Heart left ventricle (tissue), 16 donors: ENCODE measurements around the gene BAIAP2L2. TPM values are rescaled to one million over a fixed set of nuclear protein-coding genes. Genes with fewer than 3 reads are reported as not detected.

Experiments used
- ATAC-seq, 4 donors: fragments of 200-7000 bp; cut with Tn5 transposase; one replicate each; pipeline ENCODE4 v1.9.1; 2020 to 2022; ENCODE audit warnings: moderate library complexity in 4 of 4, mild to moderate bottlenecking in 3 of 4, moderate number of reproducible peaks in 1 of 4
- DNase-seq, 5 donors: peaks; one replicate each; pipeline ENCODE4 v3.0.0-alpha.2; 2020
- H3K27ac ChIP-seq, 12 donors: fragments of 200-600 bp; sonication (generic) in 4 of 12; one replicate each; pipeline versions ENCODE4 v1.5.0 to v1.8.0; 2016 to 2022; ENCODE audit warnings: mild to moderate bottlenecking in 2 of 12
- H3K27me3 ChIP-seq, 9 donors: fragments of 200-600 bp; sonication (generic) in 2 of 9; one replicate each; pipeline versions ENCODE4 v1.5.1 to v1.8.0; 2016 to 2022; ENCODE audit warnings: mild to moderate bottlenecking in 3 of 9
- H3K36me3 ChIP-seq, 9 donors: fragments of 200-600 bp; sonication (generic) in 2 of 9; one replicate each; pipeline versions ENCODE4 v1.5.0 to v1.8.0; 2018 to 2022; ENCODE audit warnings: mild to moderate bottlenecking in 2 of 9
- H3K4me1 ChIP-seq, 12 donors: fragments of 200-600 bp; sonication (generic) in 4 of 12; one replicate each; pipeline versions ENCODE4 v1.5.0 to v1.8.0; 2016 to 2022; ENCODE audit warnings: mild to moderate bottlenecking in 3 of 12
- H3K4me3 ChIP-seq, 12 donors: fragments of 200-600 bp; sonication (generic) in 4 of 12; one replicate each; pipeline versions ENCODE4 v1.5.0 to v1.8.0; 2017 to 2022; ENCODE audit warnings: mild to moderate bottlenecking in 9 of 12, moderate library complexity in 4 of 12
- H3K9me3 ChIP-seq, 12 donors: fragments of 200-600 bp; sonication (generic) in 4 of 12; one replicate each; pipeline versions ENCODE4 v1.5.0 to v1.8.0; 2016 to 2022; ENCODE audit warnings: mild to moderate bottlenecking in 1 of 12
- CTCF ChIP-seq, 12 donors: fragments of 200-600 bp; sonication (generic) in 4 of 12; IDR thresholded peaks; one replicate each; pipeline versions ENCODE4 v1.5.0 to v1.8.0; 2018 to 2022; ENCODE audit warnings: antibody characterized with exemption in 12 of 12, mild to moderate bottlenecking in 5 of 12
- POLR2A ChIP-seq, 2 donors: fragments of 450-650 bp; IDR thresholded peaks; one replicate each; pipeline ENCODE4 v1.6.1; 2017; ENCODE audit warnings: antibody characterized with exemption in 2 of 2, mild to moderate bottlenecking in 2 of 2, moderate library complexity in 2 of 2
- WGBS, 4 donors: extraction: QIAGEN DNeasy Blood & Tissue Kit in 2 of 4; methylation state at CpG; one replicate each; pipeline versions ENCODE4 v1.1.5 to v1.1.7; 2013 to 2018; 5-methylcytosine and 5-hydroxymethylcytosine counted together
- intact Hi-C, 10 donors: fragments of 100-400 bp; cut with DNase I; formaldehyde crosslinking; loops; one replicate each; pipeline versions ENCODE4 v1.11.1 to v1.14.2; 2022
- polyA plus RNA-seq, 2 donors: library from polyadenylated mRNA; stranded (reverse); fragments of 200-250 nt; gene quantifications; one replicate each; pipeline ENCODE4 v1.2.3, GENCODE V29; 2013
- total RNA-seq, 9 donors: library from RNA; depleted of rRNA in 2 of 9; stranded (reverse); fragments of >200 nt in 2 of 9; fragmentation: NEBNext Ultra II Directional in 3 of 9; extraction: Animal tissue kit (Norgen Biotek cat#: 25700) in 3 of 9; gene quantifications; one replicate each; pipeline versions ENCODE4 v1.1.0 to v1.2.4, GENCODE V29; 2016 to 2023
- donor health status: ischemic (EF 13 %, LVEDD 7.1; RV severe dilation, severe dysfunction).
- donor health status: healthy with polysubstance abuse.
- donor health status: DM: no; HTN: yes; CAD: no.
- donor health status: DM: no; HTN: no; CAD: no.
- donor health status: ischemic (EF 25% LVEDD 6.9; RV normal size, moderate dysfunction).
- donor health status: ischemic (EF 25% LVEDD 5.7; RV mildly dilated, moderate dysfunction).
- donor health status: healthy.
- donor health status: DM: yes; HTN: yes; CAD: no.
- donor health status: ischemic (EF 35%, LVEDD 5.7; RV mildly dilated, moderate dysfunction).
- donor health status: nonischemic (EF 11% LVEDD 7.7; RV severe dilation, severe dysfunction).
- donor health status: DM: yes; HTN: yes; CAD: no.
- donor health status: PGD.
- donor health status: ischemic (EF 29% LVEDD 5.4; RV normal size, mild dysfunction).
- donor health status: nonischemic (EF 23%, LVEDD 6.1; RV moderate dilation, normal function).

The BAIAP2L2 gene
- total and polyA plus RNA-seq, 11 donors = 0.09 to 0.30 (median 0.22) TPM; not detected in 1

- Histone ChIP-seq H3K4me1 (peaks cover 0 to 47% (median 29%) of the 10 kb centered on the region in 12 donors), H3K27me3 (no peaks in the 10 kb centered on the region), H3K36me3 (peaks cover 0 to 61% (median 28%) of the 10 kb centered on the region in 9 donors), H3K9me3 (no peaks in the 10 kb centered on the region), H3K27ac (peak overlapping the region in 1 of 12 donors; percentile 34), H3K4me3 (no peak overlapping the region)
- intact Hi-C loops = loop anchor here in 3 of 10 donors (5.0 to 10.0 kb wide), 4 partner anchors 168 to 608 kb away; partner anchors contain the start of gene DMC1 (in 1 of the 3)
- TF ChIP-seq POLR2A (IDR thresholded peaks at IDR 0.05) (no peak), CTCF (IDR thresholded peaks at IDR 0.05) (no peak)
- WGBS, 4 donors = 37 to 54% (median 46%) methylated on average over 8 of the region's 8 CpGs
- peak in 2 of 5 donors; percentile 27 to 37 for DNase-seq
- ATAC-seq = no peak
These were observed 43.5 kb downstream of the BAIAP2L2 start for GRCh38 chr22:38067028-38067415.

- Histone ChIP-seq H3K27me3 (no peaks in the 10 kb centered on the region), H3K4me3 (no peak overlapping the region), H3K27ac (peak overlapping the region in 1 of 12 donors; percentile 34), H3K9me3 (no peaks in the 10 kb centered on the region), H3K36me3 (peaks cover 0 to 56% (median 24%) of the 10 kb centered on the region in 9 donors), H3K4me1 (peaks cover 0 to 47% (median 29%) of the 10 kb centered on the region in 12 donors)
- ATAC-seq (no peak), DNase-seq (peak in 1 of 5 donors; percentile 44)
- 79 to 86% (median 83%) methylated on average over 13 of the region's 13 CpGs for WGBS, 4 donors
- TF ChIP-seq POLR2A (IDR thresholded peaks at IDR 0.05) (no peak), CTCF (IDR thresholded peaks at IDR 0.05) (no peak)
- intact Hi-C loops = loop anchor here in 3 of 10 donors (5.0 to 10.0 kb wide), 4 partner anchors 168 to 608 kb away; partner anchors contain the start of gene DMC1 (in 1 of the 3)
These were observed 44.0 kb downstream of the BAIAP2L2 start for GRCh38 chr22:38066381-38067027.

- peaks cover 0 to 51% (median 26%) of the 10 kb centered on the region in 9 donors for H3K36me3 ChIP-seq
- no peak overlapping the region for H3K27ac ChIP-seq
- H3K9me3 ChIP-seq = no peaks in the 10 kb centered on the region
- DNase-seq (peak in 1 of 5 donors; percentile 37), ATAC-seq (no peak)
- intact Hi-C loops = loop anchor here in 3 of 10 donors (5.0 to 10.0 kb wide), 4 partner anchors 169 to 609 kb away; partner anchors contain the start of gene DMC1 (in 1 of the 3)
- H3K4me1 ChIP-seq = peaks cover 0 to 43% (median 27%) of the 10 kb centered on the region in 12 donors
- no peaks in the 10 kb centered on the region for H3K27me3 ChIP-seq
- TF ChIP-seq CTCF (IDR thresholded peaks at IDR 0.05) (no peak), POLR2A (IDR thresholded peaks at IDR 0.05) (no peak)
- 90 to 96% (median 95%) methylated on average over 8 of the region's 8 CpGs for WGBS, 4 donors
- no peak overlapping the region for H3K4me3 ChIP-seq
These were observed 44.9 kb downstream of the BAIAP2L2 start for GRCh38 chr22:38065539-38065938.

- intact Hi-C loops = loop anchor here in 3 of 10 donors (10.0 kb wide), 3 partner anchors 172 to 612 kb away; no protein-coding TSS in a partner anchor
- no peaks in the 10 kb centered on the region for H3K9me3 ChIP-seq
- H3K4me3 ChIP-seq = no peak overlapping the region
- peaks cover 0 to 20% (median 8%) of the 10 kb centered on the region in 12 donors for H3K4me1 ChIP-seq
- peaks cover 0 to 58% (median 38%) of the 10 kb centered on the region in 9 donors for H3K36me3 ChIP-seq
- ATAC-seq = peak in 3 of 4 donors; percentile 35 to 60 (median 55)
- H3K27me3 ChIP-seq = no peaks in the 10 kb centered on the region
- peak overlapping the region in 4 of 12 donors; percentile 11 to 64 (median 62) for H3K27ac ChIP-seq
- DNase-seq = no peak
- TF ChIP-seq CTCF (IDR thresholded peaks at IDR 0.05) (no peak), POLR2A (IDR thresholded peaks at IDR 0.05) (no peak)
- WGBS, 4 donors = 53 to 72% (median 68%) methylated on average over 6 of the region's 6 CpGs
These were observed 47.7 kb downstream of the BAIAP2L2 start for GRCh38 chr22:38062791-38063190.
